ENCODE measurements around the gene EHBP1L1. TPM values are rescaled to one million over a fixed set of nuclear protein-coding genes. Genes with fewer than 3 reads are reported as not detected.

EHBP1L1 gene
- total and polyA plus RNA-seq, 2 of the 13 experiments (the other 11 are each of a cell fraction or from before 2014, with no cell fraction given): 8.3 to 10.6 TPM

DNA sequence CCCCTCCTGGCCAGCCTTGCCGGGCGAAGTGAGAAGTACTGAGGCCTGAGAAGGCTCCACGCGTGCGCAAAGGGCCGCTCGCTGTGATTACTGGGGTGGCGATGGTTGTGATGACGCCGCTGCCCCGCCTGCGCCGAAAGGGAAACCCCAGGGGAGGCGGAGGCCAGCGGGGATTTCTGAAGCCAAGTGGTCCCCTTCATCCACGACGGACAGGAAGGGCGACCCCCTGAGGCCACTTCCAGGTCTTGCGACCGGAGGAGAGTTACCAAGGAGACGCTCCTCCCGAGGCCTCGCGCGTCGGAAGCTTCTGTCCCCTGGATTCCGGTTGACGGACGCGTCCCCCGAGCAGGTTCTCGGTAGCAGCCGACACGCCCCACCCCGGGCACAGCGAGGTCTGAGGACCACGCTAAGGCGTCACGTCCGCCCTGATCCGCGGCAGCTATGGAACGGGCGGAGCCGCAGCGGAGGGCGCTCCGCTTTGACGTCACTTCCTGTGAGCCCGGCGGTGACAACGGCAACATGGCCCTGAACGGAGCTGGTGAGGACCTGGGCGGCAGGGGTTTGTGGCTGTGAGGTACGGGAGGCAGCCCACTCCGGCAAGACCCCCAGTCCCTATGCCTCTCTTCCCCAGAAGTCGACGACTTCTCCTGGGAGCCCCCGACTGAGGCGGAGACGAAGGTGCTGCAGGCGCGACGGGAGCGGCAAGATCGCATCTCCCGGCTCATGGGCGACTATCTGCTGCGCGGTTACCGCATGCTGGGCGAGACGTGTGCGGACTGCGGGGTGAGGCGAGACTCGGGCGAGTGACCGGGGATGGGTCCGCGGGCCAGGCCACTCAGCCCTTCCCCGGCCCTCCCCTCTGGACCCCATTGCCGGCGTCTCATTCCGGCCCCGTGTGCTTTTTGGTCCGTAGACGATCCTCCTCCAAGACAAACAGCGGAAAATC, 5.6 kb upstream of the EHBP1L1 start, which contains the start of gene ZNRD2 (continued):
- TF ChIP-seq ZBED4 (CRISPR knock-in tag; IDR thresholded peaks at IDR 0.05; ENCODE audit: borderline replicate concordance) (no peak), AHR (CRISPR knock-in tag; IDR thresholded peaks at IDR 0.05) (no peak; the same call in 1 of the 2 replicates), MIXL1 (CRISPR knock-in tag; IDR thresholded peaks at IDR 0.05) (no peak; the same call in 1 of the 2 replicates), ZNF605 (CRISPR knock-in tag; IDR thresholded peaks at IDR 0.05) (no peak), TRIM24 (CRISPR knock-in tag; IDR thresholded peaks at IDR 0.05) (no peak), PPARG (CRISPR knock-in tag; conservative IDR thresholded peaks at IDR 0.05) (peak; percentile 64; the same call in 1 of the 2 replicates), ISL2 (CRISPR knock-in tag; IDR thresholded peaks at IDR 0.05) (peak; percentile 62; the same call in 1 of the 2 replicates), ZNF773 (CRISPR knock-in tag; IDR thresholded peaks at IDR 0.05; ENCODE audit: borderline replicate concordance) (no peak), KMT2B (CRISPR knock-in tag; IDR thresholded peaks at IDR 0.05) (peak; percentile 85), ZNF138 (CRISPR knock-in tag; IDR thresholded peaks at IDR 0.05; ENCODE audit: low read depth) (no peak), ZNF562 (CRISPR knock-in tag; IDR thresholded peaks at IDR 0.05; ENCODE audit: borderline replicate concordance) (no peak), ZNF460 (CRISPR knock-in tag; IDR thresholded peaks at IDR 0.05; ENCODE audit: borderline replicate concordance) (no peak; the same call in 1 of the 2 replicates), ZNF670 (CRISPR knock-in tag; IDR thresholded peaks at IDR 0.05; ENCODE audit: borderline replicate concordance) (no peak; the same call in 1 of the 2 replicates)
- TF ChIP-seq, protein P1, sequence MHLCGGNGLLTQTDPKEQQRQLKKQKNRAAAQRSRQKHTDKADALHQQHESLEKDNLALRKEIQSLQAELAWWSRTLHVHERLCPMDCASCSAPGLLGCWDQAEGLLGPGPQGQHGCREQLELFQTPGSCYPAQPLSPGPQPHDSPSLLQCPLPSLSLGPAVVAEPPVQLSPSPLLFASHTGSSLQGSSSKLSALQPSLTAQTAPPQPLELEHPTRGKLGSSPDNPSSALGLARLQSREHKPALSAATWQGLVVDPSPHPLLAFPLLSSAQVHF (CRISPR knock-in tag; IDR thresholded peaks at IDR 0.05): no peak
- TF ChIP-seq, protein P2, sequence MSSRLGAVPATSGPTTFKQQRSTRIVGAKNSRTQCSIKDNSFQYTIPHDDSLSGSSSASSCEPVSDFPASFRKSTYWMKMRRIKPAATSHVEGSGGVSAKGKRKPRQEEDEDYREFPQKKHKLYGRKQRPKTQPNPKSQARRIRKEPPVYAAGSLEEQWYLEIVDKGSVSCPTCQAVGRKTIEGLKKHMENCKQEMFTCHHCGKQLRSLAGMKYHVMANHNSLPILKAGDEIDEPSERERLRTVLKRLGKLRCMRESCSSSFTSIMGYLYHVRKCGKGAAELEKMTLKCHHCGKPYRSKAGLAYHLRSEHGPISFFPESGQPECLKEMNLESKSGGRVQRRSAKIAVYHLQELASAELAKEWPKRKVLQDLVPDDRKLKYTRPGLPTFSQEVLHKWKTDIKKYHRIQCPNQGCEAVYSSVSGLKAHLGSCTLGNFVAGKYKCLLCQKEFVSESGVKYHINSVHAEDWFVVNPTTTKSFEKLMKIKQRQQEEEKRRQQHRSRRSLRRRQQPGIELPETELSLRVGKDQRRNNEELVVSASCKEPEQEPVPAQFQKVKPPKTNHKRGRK (CRISPR knock-in tag; IDR thresholded peaks at IDR 0.05): no peak
- TF ChIP-seq, protein P3, sequence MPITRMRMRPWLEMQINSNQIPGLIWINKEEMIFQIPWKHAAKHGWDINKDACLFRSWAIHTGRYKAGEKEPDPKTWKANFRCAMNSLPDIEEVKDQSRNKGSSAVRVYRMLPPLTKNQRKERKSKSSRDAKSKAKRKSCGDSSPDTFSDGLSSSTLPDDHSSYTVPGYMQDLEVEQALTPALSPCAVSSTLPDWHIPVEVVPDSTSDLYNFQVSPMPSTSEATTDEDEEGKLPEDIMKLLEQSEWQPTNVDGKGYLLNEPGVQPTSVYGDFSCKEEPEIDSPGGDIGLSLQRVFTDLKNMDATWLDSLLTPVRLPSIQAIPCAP (CRISPR knock-in tag; IDR thresholded peaks at IDR 0.05; ENCODE audit: low read depth): no peak
- TF ChIP-seq, protein P4, sequence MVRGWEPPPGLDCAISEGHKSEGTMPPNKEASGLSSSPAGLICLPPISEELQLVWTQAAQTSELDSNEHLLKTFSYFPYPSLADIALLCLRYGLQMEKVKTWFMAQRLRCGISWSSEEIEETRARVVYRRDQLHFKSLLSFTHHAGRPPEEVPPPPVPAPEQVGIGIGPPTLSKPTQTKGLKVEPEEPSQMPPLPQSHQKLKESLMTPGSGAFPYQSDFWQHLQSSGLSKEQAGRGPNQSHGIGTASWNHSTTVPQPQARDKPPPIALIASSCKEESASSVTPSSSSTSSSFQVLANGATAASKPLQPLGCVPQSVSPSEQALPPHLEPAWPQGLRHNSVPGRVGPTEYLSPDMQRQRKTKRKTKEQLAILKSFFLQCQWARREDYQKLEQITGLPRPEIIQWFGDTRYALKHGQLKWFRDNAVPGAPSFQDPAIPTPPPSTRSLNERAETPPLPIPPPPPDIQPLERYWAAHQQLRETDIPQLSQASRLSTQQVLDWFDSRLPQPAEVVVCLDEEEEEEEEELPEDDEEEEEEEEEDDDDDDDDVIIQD (CRISPR knock-in tag; IDR thresholded peaks at IDR 0.05; ENCODE audit: low read depth): no peak

Measured in HepG2 (cell line).